HG03520 (cell line): Measurements from ENCODE around the gene SAA4.
"Not testable (repeated sequence)": the region's sequence is repeated elsewhere in the genome, so short reads cannot be mapped to it uniquely, and the experiment has no call there.

Experiments used
- ATAC-seq: cut with Tn5 transposase; IDR thresholded peaks from one replicate; pipeline ENCODE4 v1.9.1; 2021; ENCODE audit warnings: mild to moderate bottlenecking, moderate library complexity; ENCODE audit not compliant: unreplicated experiment

The SAA4 gene

DNA sequence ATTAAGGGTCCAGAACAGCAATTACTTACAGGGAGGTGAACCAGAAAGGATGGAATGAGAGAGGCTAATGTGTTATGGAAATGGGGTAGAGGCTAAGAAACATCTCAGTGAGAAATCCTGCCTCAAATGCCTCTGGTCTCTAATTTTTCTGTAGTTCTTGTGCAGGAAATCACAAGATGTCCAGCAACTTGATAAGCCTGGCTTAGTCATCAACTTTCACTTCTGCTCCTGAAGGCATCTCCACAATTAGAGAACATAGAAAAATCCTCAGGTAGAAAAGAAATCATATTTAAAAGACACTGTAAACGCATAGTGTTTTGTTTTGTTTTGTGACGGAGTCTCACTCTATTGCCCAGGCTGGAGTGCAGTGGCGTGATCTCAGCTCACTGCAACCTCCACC lies 45.2 kb downstream of the SAA4 start:
- no peak for ATAC-seq

GRCh38 chr11:18189476-18190245 lies 46.9 kb downstream of the SAA4 start:
- ATAC-seq = not testable (repeated sequence)

DNA sequence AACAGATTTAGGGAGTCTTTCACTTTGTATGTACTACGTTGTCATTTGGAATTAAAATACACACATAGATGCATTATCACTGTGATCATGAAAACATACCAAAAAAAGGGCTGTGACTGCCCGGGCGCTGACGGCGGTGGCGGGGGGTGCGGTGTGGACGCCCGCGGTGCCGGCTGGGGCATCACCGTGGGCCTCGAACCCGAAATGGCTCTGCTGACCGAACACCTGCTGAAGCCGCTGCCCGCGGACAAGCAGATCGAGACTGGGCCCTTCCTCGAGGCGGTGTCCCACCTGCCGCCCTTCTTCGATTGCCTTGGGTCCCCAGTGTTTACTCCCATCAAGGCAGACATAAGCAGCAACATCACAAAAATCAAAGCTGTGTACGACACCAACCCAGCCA lies 47.8 kb downstream of the SAA4 start:
- no peak for ATAC-seq
